ENCODE data around the gene HERPUD2. TPM values are rescaled to one million over a fixed set of nuclear protein-coding genes. Genes with fewer than 3 reads are reported as not detected.

HERPUD2 gene
- total and polyA plus RNA-seq, 2 of the 8 experiments (the other 6 are each of a cell fraction or from before 2014, with no cell fraction given) = 18.3 to 27.3 TPM

- no peaks in the 10 kb centered on the region for H3K79me1 ChIP-seq (ENCODE audit: low read depth, low read length)
- no peak overlapping the region for H3K56ac ChIP-seq (replicated peaks; ENCODE audit: insufficient read length, low read depth, low read length)
- no peak overlapping the region for H3K4me3 ChIP-seq (ENCODE audit: extremely low read depth in 1 of 4, insufficient read depth in 2 of 4, low read depth in 3 of 4, low read length in 4 of 4)
- H2BK20ac ChIP-seq (ENCODE audit: low read length) = no peak overlapping the region
- no peak overlapping the region for H3K4me2 ChIP-seq (ENCODE audit: insufficient read depth in 1 of 2, low read depth in 2 of 2, low read length in 2 of 2)
- no peak overlapping the region for H3K14ac ChIP-seq (ENCODE audit: insufficient read length)
- H3K4ac ChIP-seq (replicated peaks; ENCODE audit: insufficient read length, low read depth, low read length) = no peak overlapping the region
- 85% methylated on average over 3 of the region's 3 CpGs; no CpG with 5 or more reads in 1 of the 2 experiments for WGBS, 2 experiments (ENCODE audit: extremely low coverage in 1 of 2, insufficient coverage in 1 of 2, insufficient read length in 1 of 2, insufficient replicate concordance in 2 of 2, low coverage in 1 of 2, low lambda C conversion rate in 2 of 2, missing lambda C conversion rate in 1 of 2)
- no peak overlapping the region for H2AFZ ChIP-seq (ENCODE audit: low read length)
- no peak overlapping the region for H2BK12ac ChIP-seq (ENCODE audit: low read depth, low read length)
- ChIA-PET CTCF (ENCODE audit: partially characterized antibody) (interaction anchor here (0.7 kb wide), 1 partner anchor 518 kb away, joined by 3 read pairs; no protein-coding TSS in a partner anchor), POLR2A (ENCODE audit: partially characterized antibody) (interaction anchor here (1.4 to 1.5 kb wide), 2 partner anchors 17 to 123 kb away, joined by 3 to 5 read pairs; partner anchors contain the start of gene SEPTIN7)
- no peak overlapping the region for H2BK5ac ChIP-seq (ENCODE audit: low read depth, low read length)
- no peaks in the 10 kb centered on the region for H3K27me3 ChIP-seq (replicated peaks in 1 of 4; ENCODE audit: control insufficient read depth in 3 of 4, extremely low read depth in 1 of 4, insufficient read depth in 3 of 4, low read length in 3 of 4)
- peaks cover 0 to 8% (median 2%) of the 10 kb centered on the region in 4 experiments; a peak in 6 of 7 replicates for H3K4me1 ChIP-seq (replicated peaks in 1 of 4; ENCODE audit: control insufficient read depth in 3 of 4, insufficient read depth in 4 of 4, low read length in 3 of 4)
- H4K8ac ChIP-seq (ENCODE audit: extremely low read depth, insufficient read depth, low read length) = no peak overlapping the region
- no peak overlapping the region for H4K91ac ChIP-seq (replicated peaks; ENCODE audit: insufficient read length, low read length)
- H2AK5ac ChIP-seq (ENCODE audit: low read depth, low read length) = no peak overlapping the region
- no peaks in the 10 kb centered on the region for H3K23me2 ChIP-seq (ENCODE audit: low read depth, low read length)
- no peaks in the 10 kb centered on the region for H3K9me3 ChIP-seq (ENCODE audit: insufficient read depth in 2 of 2, low read depth in 1 of 2, low read length in 1 of 2)
- H3K36me3 ChIP-seq (ENCODE audit: control insufficient read depth in 2 of 4, insufficient read depth in 4 of 4, low read length in 3 of 4) = no peaks in the 10 kb centered on the region
- FAIRE-seq (peak; percentile 7), DNase-seq (ENCODE audit: low read depth in 1 of 2, low spot score in 2 of 2) (no peak)
- H3K27ac ChIP-seq (ENCODE audit: low read depth, low read length) = no peak overlapping the region
- H4K20me1 ChIP-seq (replicated peaks in 1 of 2; ENCODE audit: control insufficient read depth in 1 of 2, insufficient read depth in 2 of 2, low read length in 2 of 2) = no peaks in the 10 kb centered on the region
- H4K5ac ChIP-seq (ENCODE audit: insufficient read length, low read depth, low read length) = no peak overlapping the region
- H3K18ac ChIP-seq (ENCODE audit: extremely low read depth, low read length) = no peak overlapping the region
- H3K9ac ChIP-seq (replicated peaks in 1 of 4; ENCODE audit: extremely low read depth in 1 of 4, low read depth in 3 of 4, low read length in 3 of 4) = no peak overlapping the region
- H3K79me2 ChIP-seq (ENCODE audit: control insufficient read depth in 1 of 2, insufficient read depth in 2 of 2, low read length in 2 of 2) = peaks cover 0 to 53% of the 10 kb centered on the region in 2 experiments; a peak in 2 of 4 replicates
- H2BK120ac ChIP-seq (replicated peaks; ENCODE audit: low read depth, low read length) = no peak overlapping the region
- H3K23ac ChIP-seq (ENCODE audit: insufficient read length) = no peak overlapping the region
- H2BK15ac ChIP-seq (ENCODE audit: low read length) = no peak overlapping the region
These were observed 17.2 kb downstream of the HERPUD2 start for GRCh38 chr7:35677582-35678356.

Data from H1 (cell line).